Neural cell (in vitro differentiated cells): ENCODE results near the gene SERINC5.

Experiments used
- EP300 ChIP-seq: fragments of 450-650 bp; conservative IDR thresholded peaks from 2 replicates; pipeline ENCODE4 v1.6.1; 2014; ENCODE audit warnings: antibody characterized with exemption, mild to moderate bottlenecking, moderate library complexity; ENCODE audit not compliant: poor library complexity, severe bottlenecking
- EZH2 ChIP-seq: fragments of 200-600, 300-800 bp; shearing (Covaris generic), sonication (generic); IDR thresholded peaks from 2 replicates; pipeline ENCODE4 v1.6.1; 2014; ENCODE audit warnings: antibody characterized with exemption, low read length, borderline replicate concordance, mild to moderate bottlenecking; ENCODE audit not compliant: insufficient read depth, poor library complexity, severe bottlenecking
- MXI1 ChIP-seq: fragments of 450-650 bp; conservative IDR thresholded peaks from 2 replicates; pipeline ENCODE4 v1.6.1; 2014; ENCODE audit warnings: antibody characterized with exemption, mild to moderate bottlenecking; ENCODE audit not compliant: poor library complexity, severe bottlenecking
- POLR2AphosphoS5 ChIP-seq: IDR thresholded peaks from 2 replicates; pipeline ENCODE4 v1.6.1; 2012
- RAD21 ChIP-seq: fragments of 450-650 bp; conservative IDR thresholded peaks from 2 replicates; pipeline ENCODE4 v1.6.1; 2014; ENCODE audit warnings: antibody characterized with exemption, mild to moderate bottlenecking, moderate library complexity
- REST ChIP-seq: IDR thresholded peaks from 2 replicates; pipeline ENCODE4 v1.6.1; 2012; ENCODE audit warnings: borderline replicate concordance
- SMC3 ChIP-seq: fragments of 450-650 bp; conservative IDR thresholded peaks from 2 replicates; pipeline ENCODE4 v1.6.1; 2014; ENCODE audit warnings: antibody characterized with exemption, mild to moderate bottlenecking, moderate library complexity; ENCODE audit not compliant: poor library complexity
- TAF1 ChIP-seq: IDR thresholded peaks from 2 replicates; pipeline ENCODE4 v1.6.1; 2012; ENCODE audit warnings: low read depth
- TF ChIP-seq, protein P1 (sequence below): fragments of 450-650 bp; IDR thresholded peaks from 2 replicates; pipeline ENCODE4 v1.5.1; 2014; ENCODE audit warnings: antibody characterized with exemption, mild to moderate bottlenecking, moderate library complexity; ENCODE audit not compliant: poor library complexity, severe bottlenecking

GRCh38 chr5:80142996-80143395, 112.9 kb downstream of the SERINC5 start:
- TF ChIP-seq POLR2AphosphoS5: no peak
- TF ChIP-seq EZH2: no peak
- TF ChIP-seq, protein P1, sequence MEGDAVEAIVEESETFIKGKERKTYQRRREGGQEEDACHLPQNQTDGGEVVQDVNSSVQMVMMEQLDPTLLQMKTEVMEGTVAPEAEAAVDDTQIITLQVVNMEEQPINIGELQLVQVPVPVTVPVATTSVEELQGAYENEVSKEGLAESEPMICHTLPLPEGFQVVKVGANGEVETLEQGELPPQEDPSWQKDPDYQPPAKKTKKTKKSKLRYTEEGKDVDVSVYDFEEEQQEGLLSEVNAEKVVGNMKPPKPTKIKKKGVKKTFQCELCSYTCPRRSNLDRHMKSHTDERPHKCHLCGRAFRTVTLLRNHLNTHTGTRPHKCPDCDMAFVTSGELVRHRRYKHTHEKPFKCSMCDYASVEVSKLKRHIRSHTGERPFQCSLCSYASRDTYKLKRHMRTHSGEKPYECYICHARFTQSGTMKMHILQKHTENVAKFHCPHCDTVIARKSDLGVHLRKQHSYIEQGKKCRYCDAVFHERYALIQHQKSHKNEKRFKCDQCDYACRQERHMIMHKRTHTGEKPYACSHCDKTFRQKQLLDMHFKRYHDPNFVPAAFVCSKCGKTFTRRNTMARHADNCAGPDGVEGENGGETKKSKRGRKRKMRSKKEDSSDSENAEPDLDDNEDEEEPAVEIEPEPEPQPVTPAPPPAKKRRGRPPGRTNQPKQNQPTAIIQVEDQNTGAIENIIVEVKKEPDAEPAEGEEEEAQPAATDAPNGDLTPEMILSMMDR: no peak
- TF ChIP-seq RAD21: no peak
- TF ChIP-seq SMC3: no peak
- no peak for TF ChIP-seq EP300
- TF ChIP-seq TAF1: no peak
- no peak for TF ChIP-seq MXI1
- TF ChIP-seq REST: no peak
